ENCODE results near the gene EXOC4. TPM values are rescaled to one million over a fixed set of nuclear protein-coding genes. Genes with fewer than 3 reads are reported as not detected.

Gene EXOC4
- total RNA-seq, 2 experiments from 2014 or later, result 58.0 to 59.9 TPM

GRCh38 chr7:133367561-133367960 is 114.7 kb downstream of the EXOC4 start:
- intact Hi-C loops (cut with DNase I, micrococcal nuclease), result no loop called here
- no peaks in the 10 kb centered on the region for H3K36me3 ChIP-seq (ENCODE audit: insufficient read depth, low read length)
- ChIA-PET POLR2A (no interaction called here), CTCF (no interaction called here)
- ATAC-seq (ENCODE audit: poor library complexity) (no peak), DNase-seq (no peak)
- H3K9me3 ChIP-seq (ENCODE audit: control insufficient read depth in 1 of 2, insufficient read depth in 1 of 2, low read length in 2 of 2), result no peaks in the 10 kb centered on the region
- no peak for TF ChIP-seq CTCF (IDR thresholded peaks at IDR 0.05)
- Mint-ChIP-seq H3K27ac (no peak overlapping the region), H3K27me3 (no peaks in the 10 kb centered on the region), H3K4me3 (no peak overlapping the region), H3K9me3 (no peaks in the 10 kb centered on the region), H3K36me3 (ENCODE audit: low read depth) (peaks cover 4% of the 10 kb centered on the region), H3K4me1 (ENCODE audit: low read depth) (peaks cover 23% of the 10 kb centered on the region)
- no peak overlapping the region for H3K4me3 ChIP-seq (ENCODE audit: low read length)
- H3K27me3 ChIP-seq (ENCODE audit: control insufficient read depth in 1 of 2, insufficient read depth in 2 of 2, low read length in 2 of 2), result no peaks in the 10 kb centered on the region
- peaks cover 5% of the 10 kb centered on the region for H3K4me1 ChIP-seq (ENCODE audit: insufficient read depth, low read length)
- no peak overlapping the region for H3K27ac ChIP-seq (ENCODE audit: low read depth in 1 of 2, low read length in 2 of 2)

GRCh38 chr7:133369130-133369529 is 116.3 kb downstream of the EXOC4 start:
- Histone ChIP-seq H3K36me3 (ENCODE audit: insufficient read depth, low read length) (no peaks in the 10 kb centered on the region), H3K27me3 (ENCODE audit: control insufficient read depth in 1 of 2, insufficient read depth in 2 of 2, low read length in 2 of 2) (no peaks in the 10 kb centered on the region), H3K4me3 (ENCODE audit: low read length) (no peak overlapping the region), H3K4me1 (ENCODE audit: insufficient read depth, low read length) (peaks cover 5% of the 10 kb centered on the region), H3K27ac (ENCODE audit: low read depth in 1 of 2, low read length in 2 of 2) (no peak overlapping the region), H3K9me3 (ENCODE audit: control insufficient read depth in 1 of 2, insufficient read depth in 1 of 2, low read length in 2 of 2) (no peaks in the 10 kb centered on the region)
- H3K27ac Mint-ChIP-seq, result no peak overlapping the region
- no peak overlapping the region for H3K4me3 Mint-ChIP-seq
- H3K9me3 Mint-ChIP-seq, result no peaks in the 10 kb centered on the region
- TF ChIP-seq CTCF (IDR thresholded peaks at IDR 0.05), result no peak
- ChIA-PET POLR2A (no interaction called here), CTCF (no interaction called here)
- intact Hi-C loops (cut with DNase I, micrococcal nuclease), result no loop called here
- no peaks in the 10 kb centered on the region for H3K27me3 Mint-ChIP-seq
- H3K4me1 Mint-ChIP-seq (ENCODE audit: low read depth), result peaks cover 23% of the 10 kb centered on the region
- H3K36me3 Mint-ChIP-seq (ENCODE audit: low read depth), result peaks cover 14% of the 10 kb centered on the region
- no peak for DNase-seq
- ATAC-seq (ENCODE audit: poor library complexity), result no peak

- no peaks in the 10 kb centered on the region for H3K4me1 ChIP-seq (ENCODE audit: insufficient read depth, low read length)
- Mint-ChIP-seq H3K27ac (no peak overlapping the region), H3K9me3 (no peaks in the 10 kb centered on the region), H3K4me3 (no peak overlapping the region), H3K27me3 (no peaks in the 10 kb centered on the region), H3K36me3 (ENCODE audit: low read depth) (peaks cover 39% of the 10 kb centered on the region), H3K4me1 (ENCODE audit: low read depth) (peaks cover 15% of the 10 kb centered on the region)
- POLR2A ChIA-PET, result no interaction called here
- DNase-seq (no peak), ATAC-seq (ENCODE audit: poor library complexity) (no peak)
- no peak overlapping the region for H3K4me3 ChIP-seq (ENCODE audit: low read length)
- no peak overlapping the region for H3K27ac ChIP-seq (ENCODE audit: low read depth in 1 of 2, low read length in 2 of 2)
- CTCF ChIA-PET, result no interaction called here
- no peak for TF ChIP-seq CTCF (IDR thresholded peaks at IDR 0.05)
- no peaks in the 10 kb centered on the region for H3K27me3 ChIP-seq (ENCODE audit: control insufficient read depth in 1 of 2, insufficient read depth in 2 of 2, low read length in 2 of 2)
- no peaks in the 10 kb centered on the region for H3K9me3 ChIP-seq (ENCODE audit: control insufficient read depth in 1 of 2, insufficient read depth in 1 of 2, low read length in 2 of 2)
- peaks cover 9% of the 10 kb centered on the region for H3K36me3 ChIP-seq (ENCODE audit: insufficient read depth, low read length)
- intact Hi-C loops (cut with DNase I, micrococcal nuclease), result no loop called here
These were observed 118.7 kb downstream of the EXOC4 start for GRCh38 chr7:133371616-133372015.
